NCI-H2171 (cell line): ENCODE measurements around the gene FAM20B.

Experiments
- DNase-seq: peaks from one replicate; lab custom pipeline; 2025; lab: John Stamatoyannopoulos, UW

The FAM20B gene

DNA sequence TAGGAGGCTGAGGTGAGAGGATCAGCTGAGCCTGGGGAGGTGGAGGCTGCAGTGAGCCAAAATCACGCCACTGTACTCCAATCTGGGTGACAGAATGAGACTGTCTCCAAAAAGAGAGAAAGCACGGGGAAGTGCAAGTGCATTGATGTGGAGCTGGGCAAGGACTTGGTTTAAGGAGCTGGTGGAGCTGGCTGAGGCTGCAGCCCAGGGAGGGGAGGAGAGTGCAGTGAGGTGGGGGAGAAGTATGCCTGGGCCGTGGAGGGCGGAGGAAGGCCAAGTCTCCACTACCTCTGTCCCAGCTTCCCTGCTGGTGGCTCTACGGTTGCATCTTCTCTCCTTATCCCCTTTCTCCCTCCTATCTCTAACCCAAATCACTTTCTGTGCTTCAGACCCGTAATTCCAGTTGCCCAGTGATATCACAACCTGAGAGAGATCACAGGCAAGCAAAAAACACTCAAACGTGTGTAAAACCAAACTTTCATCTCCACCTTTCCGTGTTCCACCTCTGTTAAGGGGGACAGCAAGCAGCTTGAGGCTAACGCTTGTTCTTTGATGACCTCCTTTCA is 67.3 kb downstream of the FAM20B start:
- no peak for DNase-seq

GRCh38 chr1:179094818-179095217 is 69.1 kb downstream of the FAM20B start:
- no peak for DNase-seq

- no peak for DNase-seq
These were observed 69.7 kb downstream of the FAM20B start for GRCh38 chr1:179095377-179095776.

DNA sequence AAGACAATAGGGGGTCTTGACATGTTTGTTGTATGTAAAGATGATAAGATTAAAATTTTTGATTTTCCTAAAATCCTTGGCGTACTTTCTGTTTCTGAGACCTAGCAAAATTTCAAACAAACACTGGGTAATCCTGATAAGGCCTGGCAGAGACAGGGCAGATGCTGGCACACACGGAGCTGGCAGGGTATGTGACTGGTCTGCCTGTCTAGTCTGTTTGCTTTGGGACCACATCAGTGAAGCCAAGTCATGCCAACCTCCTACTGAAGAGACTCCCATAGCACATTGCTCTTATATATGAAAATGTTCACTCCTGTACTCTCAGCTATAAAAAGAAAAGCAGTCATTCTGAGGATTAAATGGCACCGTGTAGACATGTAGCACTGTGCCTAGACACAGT is 70.2 kb downstream of the FAM20B start:
- no peak for DNase-seq

DNA sequence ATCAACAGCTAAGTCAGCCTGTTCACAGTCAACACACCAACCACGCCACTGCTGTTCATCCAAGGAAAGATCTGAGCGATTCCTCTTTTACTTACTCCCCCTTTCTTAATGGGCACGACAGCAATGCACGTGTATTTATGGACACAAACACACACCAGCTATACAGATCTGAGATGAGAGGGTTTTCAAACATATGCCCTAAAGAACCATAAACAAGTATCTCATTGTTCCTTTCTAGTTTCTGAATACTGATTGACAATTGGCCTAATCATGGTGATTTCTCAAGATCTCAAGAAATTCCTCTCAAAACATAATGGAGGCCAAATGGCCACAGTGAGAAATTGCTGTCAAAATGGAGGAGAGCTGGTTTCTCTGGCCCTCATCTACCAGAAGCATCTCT is 74.2 kb downstream of the FAM20B start:
- no peak for DNase-seq

DNA sequence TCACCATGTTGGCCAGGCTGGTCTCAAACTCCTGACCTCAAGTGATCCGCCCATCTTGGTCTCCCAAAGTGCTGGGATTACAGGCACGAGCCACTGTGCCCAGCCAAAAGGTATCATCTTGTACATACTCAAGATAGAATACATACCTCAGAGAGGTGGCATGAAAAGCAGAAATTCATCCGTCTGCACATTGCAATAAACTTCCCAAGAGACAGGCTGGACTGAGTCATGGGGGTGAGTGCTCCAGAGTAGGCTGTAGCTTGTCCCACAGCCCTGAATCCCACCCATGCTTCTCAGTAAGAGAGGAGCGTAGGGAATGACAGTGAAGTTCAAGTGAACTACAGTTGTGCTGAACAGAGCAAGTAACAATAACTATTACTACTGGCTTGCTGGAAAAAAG is 75.9 kb downstream of the FAM20B start:
- DNase-seq = no peak

DNA sequence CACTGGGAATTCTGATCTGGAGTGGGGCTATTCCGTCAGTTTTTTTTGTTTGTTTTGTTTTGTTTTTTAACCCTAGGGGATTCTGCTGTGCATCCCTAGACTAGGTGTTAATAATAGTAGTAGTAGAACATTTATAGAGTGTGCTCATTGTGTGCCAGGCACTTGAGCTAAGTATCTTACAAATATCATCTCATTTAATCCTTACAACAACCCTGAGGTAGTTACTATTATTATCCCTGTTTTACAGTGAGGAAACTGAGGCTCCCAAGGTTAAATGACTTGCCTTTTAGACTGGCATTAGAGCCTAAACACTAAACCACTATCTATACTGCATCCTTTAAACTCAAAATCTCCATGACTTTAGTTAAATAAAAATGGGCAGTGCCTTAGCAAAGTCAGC is 78.3 kb downstream of the FAM20B start:
- no peak for DNase-seq

- no peak for DNase-seq
These were observed 79.0 kb downstream of the FAM20B start for GRCh38 chr1:179104611-179105250.

GRCh38 chr1:179105393-179105792 is 79.7 kb downstream of the FAM20B start:
- no peak for DNase-seq

GRCh38 chr1:179107706-179108629 is 82.3 kb downstream of the FAM20B start:
- DNase-seq = no peak

DNA sequence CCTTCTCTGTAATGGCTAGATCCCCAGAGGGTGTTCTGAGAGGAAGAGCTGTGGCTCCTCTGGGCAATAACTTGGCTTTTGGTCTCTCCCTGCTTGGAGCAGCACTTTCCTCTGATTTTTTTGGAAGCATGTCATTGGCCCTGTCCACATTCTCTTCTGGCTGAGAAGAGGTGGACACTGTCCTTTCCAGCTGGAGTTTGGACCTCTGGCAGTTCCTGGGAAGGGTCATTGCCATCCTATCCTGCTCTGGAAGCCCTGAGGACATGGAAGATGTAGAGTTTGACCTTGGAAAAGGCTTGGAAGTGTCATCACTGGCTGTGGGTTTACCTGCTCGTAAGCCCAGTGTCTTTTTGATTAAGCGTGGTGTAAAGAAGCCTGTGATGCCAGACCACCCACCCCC is 83.0 kb downstream of the FAM20B start:
- no peak for DNase-seq

DNA sequence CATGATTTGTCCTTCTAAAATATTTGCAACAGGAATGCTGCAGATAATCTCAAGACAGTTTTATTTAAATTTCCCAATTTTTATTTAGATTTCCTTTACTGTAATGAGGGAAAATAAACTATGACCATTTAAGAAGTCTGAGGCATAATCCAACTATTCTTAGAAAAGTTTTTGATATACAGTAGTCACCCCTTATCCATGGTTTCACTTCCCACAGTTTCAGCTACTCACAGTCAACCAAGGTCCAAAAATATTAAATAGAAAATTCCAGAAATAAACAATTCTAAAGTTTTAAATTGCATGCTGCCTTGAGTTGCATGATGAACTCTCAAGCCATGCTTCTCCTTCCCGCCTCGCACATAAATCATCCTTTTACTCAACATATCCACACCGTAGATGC is 89.5 kb downstream of the FAM20B start:
- no peak for DNase-seq

- DNase-seq = no peak
These were observed 93.8 kb downstream of the FAM20B start for GRCh38 chr1:179119513-179119912.

GRCh38 chr1:179120736-179121135 is 95.0 kb downstream of the FAM20B start:
- no peak for DNase-seq

DNA sequence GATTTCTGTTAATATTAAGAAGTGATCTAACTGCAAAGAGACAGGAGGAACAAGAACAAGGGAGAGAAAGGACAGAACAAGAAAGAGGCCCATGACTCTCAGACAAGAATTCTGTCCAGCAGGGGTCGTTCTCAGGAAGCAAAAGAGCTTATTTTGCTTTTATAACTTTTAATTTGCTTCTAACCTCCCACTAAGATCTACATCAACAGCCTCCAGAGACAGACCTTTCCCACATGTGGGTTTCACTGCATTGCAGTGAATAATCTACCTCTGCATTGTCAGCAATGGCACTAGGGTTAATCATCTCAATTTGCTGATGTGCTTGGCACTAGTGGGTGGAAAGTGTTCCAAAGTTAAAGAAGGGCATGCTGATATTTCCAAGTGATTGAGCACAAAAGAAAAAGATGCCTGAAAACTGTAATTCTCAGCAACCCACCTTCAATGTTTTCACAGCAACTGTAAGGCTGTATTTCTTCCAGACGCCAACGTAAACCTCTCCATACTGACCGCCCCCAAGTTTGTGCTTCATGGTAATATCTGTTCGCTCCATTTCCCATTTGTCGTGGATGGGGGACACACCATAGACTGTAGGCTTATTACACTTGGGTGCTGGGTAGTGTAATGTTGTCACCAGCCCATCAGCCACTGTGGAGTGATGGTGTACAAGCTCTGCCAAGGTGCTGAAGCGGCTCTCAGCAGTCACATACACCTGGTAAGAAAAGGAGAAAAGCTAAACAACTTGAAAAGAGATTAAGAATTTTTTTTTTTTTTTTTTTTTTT is 95.7 kb downstream of the FAM20B start:
- DNase-seq = no peak

- DNase-seq = no peak
These were observed 99.2 kb downstream of the FAM20B start for GRCh38 chr1:179124873-179125272.
